GM10248 (cell line): Measurements from ENCODE around the gene CAMKMT.
A peak's percentile ranks its signal among the peaks of the same experiment; 100 is the strongest.

Experiments
- CTCF ChIA-PET: fragments of 300-600 bp; sonication (Branson Sonifier 250); formaldehyde crosslinking; extraction: SDS; loops from one replicate; lab custom pipeline; 2021; ENCODE audit warnings: antibody characterized with exemption; lab: Yijun Ruan, JAX
- POLR2A ChIA-PET: fragments of 350-650 bp; sonication (Branson Sonifier 250); formaldehyde crosslinking; extraction: SDS; loops from one replicate; lab custom pipeline; 2020; ENCODE audit warnings: antibody characterized with exemption; lab: Yijun Ruan, JAX
- DNase-seq: peaks from one replicate; pipeline ENCODE4 v3.0.0; 2012; ENCODE audit errors: extremely low spot score
- CTCF ChIP-seq: IDR thresholded peaks from 2 replicates; pipeline ENCODE4 v1.5.1; 2012; ENCODE audit warnings: mild to moderate bottlenecking, low read depth; ENCODE audit errors: extremely low read depth, missing control alignments, control extremely low read depth

CAMKMT gene

GRCh38 chr2:44549099-44549471 lies 187.3 kb downstream of the CAMKMT start:
- ChIA-PET CTCF (interaction anchor here (1.7 to 2.6 kb wide), 2 partner anchors 12 to 69 kb away, joined by 5 to 15 read pairs; no protein-coding TSS in a partner anchor), POLR2A (no interaction called here)
- no peak for TF ChIP-seq CTCF
- DNase-seq = no peak

GRCh38 chr2:44549856-44550255 lies 188.1 kb downstream of the CAMKMT start:
- no peak for TF ChIP-seq CTCF
- CTCF ChIA-PET = interaction anchor here (2.6 kb wide), 1 partner anchor 11 kb away, joined by 15 read pairs; no protein-coding TSS in a partner anchor
- DNase-seq = no peak
- POLR2A ChIA-PET = no interaction called here

GRCh38 chr2:44550561-44550960 lies 188.8 kb downstream of the CAMKMT start:
- no peak for TF ChIP-seq CTCF
- ChIA-PET CTCF (interaction anchor here (2.6 kb wide), 1 partner anchor 11 kb away, joined by 15 read pairs; no protein-coding TSS in a partner anchor), POLR2A (no interaction called here)
- peak; percentile 18 for DNase-seq

GRCh38 chr2:44551497-44551896 lies 189.8 kb downstream of the CAMKMT start:
- CTCF ChIA-PET = no interaction called here
- DNase-seq = no peak
- TF ChIP-seq CTCF = no peak
- POLR2A ChIA-PET = no interaction called here

GRCh38 chr2:44553456-44553855 lies 191.7 kb downstream of the CAMKMT start:
- CTCF ChIA-PET = interaction anchor here (1.9 kb wide), 1 partner anchor 13 kb away, joined by 4 read pairs; no protein-coding TSS in a partner anchor
- DNase-seq = no peak

GRCh38 chr2:44555700-44556099 lies 194.0 kb downstream of the CAMKMT start:
- no peak for DNase-seq

More at GRCh38 chr2:44553456-44553855, 191.7 kb downstream of the CAMKMT start:
- TF ChIP-seq CTCF = no peak
- POLR2A ChIA-PET = no interaction called here

More at GRCh38 chr2:44555700-44556099, 194.0 kb downstream of the CAMKMT start:
- ChIA-PET POLR2A (no interaction called here), CTCF (no interaction called here)
- TF ChIP-seq CTCF = no peak
